Uterus (tissue), 4 donors: ENCODE measurements around the gene STAT4. TPM values are rescaled to one million over a fixed set of nuclear protein-coding genes. Genes with fewer than 3 reads are reported as not detected.

Experiments
- DNase-seq, 2 donors: peaks; one replicate each; pipeline ENCODE4 v3.0.0-alpha.2; 2019 to 2020
- H3K27ac ChIP-seq, 2 donors: fragments of 200-600 bp; sonication (generic); 1 replicate in 1 of 2; 2 replicates in 1 of 2; pipeline ENCODE4 v1.5.1; 2016 to 2018
- H3K27me3 ChIP-seq, 2 donors: fragments of 200-600 bp; sonication (generic); one replicate each; pipeline ENCODE4 v1.5.1; 2018 to 2019; ENCODE audit warnings: control low read depth in 1 of 2
- H3K36me3 ChIP-seq, 2 donors: fragments of 200-600 bp; sonication (generic); one replicate each; pipeline ENCODE4 v1.5.1; 2019; ENCODE audit warnings: control low read depth in 1 of 2
- H3K4me1 ChIP-seq, 2 donors: fragments of 200-600 bp; sonication (generic); one replicate each; pipeline ENCODE4 v1.5.1; 2018 to 2019; ENCODE audit warnings: control low read depth in 1 of 2
- H3K4me3 ChIP-seq, 2 donors: fragments of 200-600 bp; sonication (generic); 1 replicate in 1 of 2; 2 replicates in 1 of 2; pipeline ENCODE4 v1.5.1; 2018 to 2019; ENCODE audit warnings: mild to moderate bottlenecking in 1 of 2
- H3K9me3 ChIP-seq, 2 donors: fragments of 200-600 bp; sonication (generic); one replicate each; pipeline ENCODE4 v1.5.1; 2019; ENCODE audit warnings: control low read depth in 1 of 2
- CTCF ChIP-seq, 4 experiments: fragments of 200-600 bp in 2 of 4; fragments of 450-650 bp in 2 of 4; sonication (generic) in 2 of 4; IDR thresholded peaks; one replicate each; pipeline ENCODE4 v1.5.1; 2016 to 2019; ENCODE audit warnings: antibody characterized with exemption in 4 of 4, mild to moderate bottlenecking in 2 of 4, moderate library complexity in 1 of 4
- POLR2A ChIP-seq, 2 donors: fragments of 450-650 bp; IDR thresholded peaks; one replicate each; pipeline ENCODE4 v1.6.1; 2016; ENCODE audit warnings: antibody characterized with exemption in 2 of 2, mild to moderate bottlenecking in 1 of 2, moderate library complexity in 1 of 2
- intact Hi-C: fragments of 100-400 bp; cut with DNase I; formaldehyde crosslinking; loops from one replicate; pipeline ENCODE4 v1.15.1; 2023; ENCODE audit warnings: low total_unique reads
- total RNA-seq, 4 donors: library from RNA; depleted of rRNA in 3 of 4; stranded (reverse); fragments of >200 nt in 3 of 4; gene quantifications; one replicate each; pipeline versions ENCODE4 v1.1.0 to v1.2.4, GENCODE V29; 2014 to 2023
- donor health status: DM: yes; HTN: yes; CAD: no.

The STAT4 gene
- total RNA-seq, 4 donors from 2014 or later: 0.51 to 4.8 (median 2.3) TPM; not detected in 1

- TF ChIP-seq CTCF (IDR thresholded peaks at IDR 0.05) (no peak), POLR2A (IDR thresholded peaks at IDR 0.05) (no peak)
- Histone ChIP-seq H3K4me1 (no peaks in the 10 kb centered on the region), H3K4me3 (no peak overlapping the region), H3K36me3 (no peaks in the 10 kb centered on the region), H3K9me3 (no peaks in the 10 kb centered on the region), H3K27ac (no peak overlapping the region), H3K27me3 (no peaks in the 10 kb centered on the region)
- DNase-seq: no peak
- intact Hi-C loops: no loop called here
These were observed 33.7 kb upstream of the STAT4 start for GRCh38 chr2:191184457-191184856.

- Histone ChIP-seq H3K4me3 (no peak overlapping the region), H3K9me3 (no peaks in the 10 kb centered on the region), H3K36me3 (no peaks in the 10 kb centered on the region), H3K27ac (no peak overlapping the region), H3K27me3 (no peaks in the 10 kb centered on the region), H3K4me1 (no peaks in the 10 kb centered on the region)
- DNase-seq: no peak
- no peak for TF ChIP-seq CTCF (IDR thresholded peaks at IDR 0.05)
- TF ChIP-seq POLR2A (IDR thresholded peaks at IDR 0.05): no peak
- intact Hi-C loops: no loop called here
These were observed 32.7 kb upstream of the STAT4 start for GRCh38 chr2:191183516-191183915.

GRCh38 chr2:191183081-191183480 is 32.3 kb upstream of the STAT4 start:
- intact Hi-C loops: no loop called here
- Histone ChIP-seq H3K36me3 (no peaks in the 10 kb centered on the region), H3K4me1 (no peaks in the 10 kb centered on the region), H3K9me3 (no peaks in the 10 kb centered on the region), H3K27ac (no peak overlapping the region), H3K27me3 (no peaks in the 10 kb centered on the region), H3K4me3 (no peak overlapping the region)
- DNase-seq: no peak
- TF ChIP-seq CTCF (IDR thresholded peaks at IDR 0.05) (no peak), POLR2A (IDR thresholded peaks at IDR 0.05) (no peak)

GRCh38 chr2:191180713-191181112 is 29.9 kb upstream of the STAT4 start:
- intact Hi-C loops: no loop called here
- DNase-seq: no peak
- no peak overlapping the region for H3K27ac ChIP-seq
- no peak for TF ChIP-seq CTCF (IDR thresholded peaks at IDR 0.05)
- TF ChIP-seq POLR2A (IDR thresholded peaks at IDR 0.05): no peak
- no peaks in the 10 kb centered on the region for H3K4me1 ChIP-seq
- H3K9me3 ChIP-seq: no peaks in the 10 kb centered on the region
- no peaks in the 10 kb centered on the region for H3K27me3 ChIP-seq
- H3K4me3 ChIP-seq: no peak overlapping the region
- no peaks in the 10 kb centered on the region for H3K36me3 ChIP-seq

- H3K27ac ChIP-seq: no peak overlapping the region
- no peak for DNase-seq
- H3K9me3 ChIP-seq: no peaks in the 10 kb centered on the region
- TF ChIP-seq POLR2A (IDR thresholded peaks at IDR 0.05): no peak
- no peak for TF ChIP-seq CTCF (IDR thresholded peaks at IDR 0.05)
- no peaks in the 10 kb centered on the region for H3K36me3 ChIP-seq
- no peak overlapping the region for H3K4me3 ChIP-seq
- intact Hi-C loops: no loop called here
- no peaks in the 10 kb centered on the region for H3K27me3 ChIP-seq
- H3K4me1 ChIP-seq: no peaks in the 10 kb centered on the region
These were observed 29.5 kb upstream of the STAT4 start for GRCh38 chr2:191180276-191180675.
